Fibroblast of the aortic adventitia (primary cell): Measurements from ENCODE around the gene STXBP5. TPM values are rescaled to one million over a fixed set of nuclear protein-coding genes. Genes with fewer than 3 reads are reported as not detected.

ENCODE experiments used
- DNase-seq: peaks from one replicate; pipeline ENCODE4 v3.0.0-alpha.2; 2010; ENCODE audit warnings: low read depth
- H3K4me3 ChIP-seq: 2 replicates; pipeline ENCODE4 v1.5.1; 2011; ENCODE audit warnings: low read depth, mild to moderate bottlenecking, control low read depth, low read length, moderate library complexity
- CTCF ChIP-seq: IDR thresholded peaks from 2 replicates; pipeline ENCODE4 v1.5.1; 2011; ENCODE audit warnings: mild to moderate bottlenecking, low read length, control low read depth, inconsistent platforms; ENCODE audit not compliant: insufficient read depth
- total RNA-seq: library from RNA; depleted of rRNA; stranded (reverse); fragments of >200 nt; gene quantifications from 2 replicates; pipeline ENCODE4 v1.2.3, GENCODE V29; 2012; ENCODE audit warnings: low replicate concordance

STXBP5 gene
- total RNA-seq, 1 donor = 65.2 TPM

- DNase-seq = no peak
- no peak overlapping the region for H3K4me3 ChIP-seq
- no peak for TF ChIP-seq CTCF
Observed at GRCh38 chr6:147190556-147190955, 13.7 kb upstream of the STXBP5 start.

GRCh38 chr6:147192278-147192911 is 11.8 kb upstream of the STXBP5 start:
- DNase-seq = no peak
- TF ChIP-seq CTCF = no peak
- no peak overlapping the region for H3K4me3 ChIP-seq

- no peak for TF ChIP-seq CTCF
- H3K4me3 ChIP-seq = no peak overlapping the region
- peak; percentile 34 for DNase-seq
Observed at GRCh38 chr6:147194652-147195411, 9.4 kb upstream of the STXBP5 start.

- TF ChIP-seq CTCF = no peak
- H3K4me3 ChIP-seq = no peak overlapping the region
- no peak for DNase-seq
Observed at GRCh38 chr6:147195510-147195909, 8.7 kb upstream of the STXBP5 start.

- no peak for TF ChIP-seq CTCF
Observed at GRCh38 chr6:147195987-147196386, 8.2 kb upstream of the STXBP5 start.

GRCh38 chr6:147200711-147201110 is 3.5 kb upstream of the STXBP5 start:
- no peak for DNase-seq
- no peak for TF ChIP-seq CTCF
- no peak overlapping the region for H3K4me3 ChIP-seq

More at GRCh38 chr6:147195987-147196386, 8.2 kb upstream of the STXBP5 start:
- H3K4me3 ChIP-seq = no peak overlapping the region
- no peak for DNase-seq
